Endothelial cell of umbilical vein (primary cell): ENCODE results near the gene AMN. TPM values are rescaled to one million over a fixed set of nuclear protein-coding genes. Genes with fewer than 3 reads are reported as not detected.

Experiments used
- Bru-seq: library from RNA; stranded (reverse); fragments of 400-500 nt; gene quantifications from one replicate; lab custom pipeline; 2021; lab: Mats Ljungman, UMichigan
- BruChase-seq, 2 experiments: library from RNA; stranded (reverse); fragments of 400-500 nt; gene quantifications; one replicate each; lab custom pipeline; 2021; lab: Mats Ljungman, UMichigan
- BruUV-seq: library from RNA; stranded (reverse); fragments of 400-500 nt; replicated peaks from 2 replicates; lab custom pipeline; 2021; lab: Mats Ljungman, UMichigan
- CTCF ChIA-PET: fragments of 300-600, 350-600 bp; sonication (Branson Sonifier 250); formaldehyde crosslinking; loops from one replicate; lab custom pipeline; 2021; ENCODE audit warnings: antibody characterized with exemption, inconsistent platforms; lab: Charles Lee
- POLR2A ChIA-PET: fragments of 300-600, 350-600 bp; sonication (Branson Sonifier 250); formaldehyde crosslinking; loops from one replicate; lab custom pipeline; 2021; ENCODE audit warnings: antibody characterized with exemption, inconsistent platforms; lab: Charles Lee
- DNase-seq: peaks from one replicate; pipeline ENCODE4 v3.0.0-alpha.2; 2011; ENCODE audit warnings: low read depth, low spot score
- FAIRE-seq: peaks from 2 replicates; lab custom pipeline; 2011; peaks lifted over from hg19 to GRCh38; lab: Jason Lieb, UNC
- H2AFZ ChIP-seq: 2 replicates; pipeline ENCODE4 v1.6.0; 2012; ENCODE audit warnings: low read depth, low read length, control low read depth, inconsistent platforms
- H3K27ac ChIP-seq: 2 replicates; pipeline ENCODE4 v1.5.1; 2011; ENCODE audit warnings: low read depth, mild to moderate bottlenecking, control low read depth, low read length, moderate library complexity; ENCODE audit not compliant: insufficient read depth
- H3K27me3 ChIP-seq, 2 experiments: 2 replicates each; pipeline versions ENCODE4 v1.6.0 to v1.6.1; 2011; ENCODE audit warnings: low read length in 2 of 2, mixed read lengths in 1 of 2; ENCODE audit not compliant: control insufficient read depth in 2 of 2, insufficient read depth in 2 of 2
- H3K36me3 ChIP-seq, 2 experiments: 2 replicates in 1 of 2; 3 replicates in 1 of 2; pipeline ENCODE4 v1.5.1; 2011; ENCODE audit warnings: low read length in 2 of 2, mild to moderate bottlenecking in 1 of 2, moderate library complexity in 1 of 2; ENCODE audit not compliant: control insufficient read depth in 2 of 2, insufficient read depth in 2 of 2; ENCODE audit errors: extremely low read depth in 1 of 2
- H3K4me1 ChIP-seq: 3 replicates; pipeline ENCODE4 v1.5.1; 2011; ENCODE audit warnings: mild to moderate bottlenecking, low read length; ENCODE audit not compliant: control insufficient read depth, insufficient read depth; ENCODE audit errors: extremely low read depth
- H3K4me2 ChIP-seq: 2 replicates; pipeline ENCODE4 v1.6.1; 2011; ENCODE audit warnings: low read length, control low read depth, mixed read lengths; ENCODE audit not compliant: insufficient read depth
- H3K4me3 ChIP-seq, 3 experiments: fragments of 200-600 bp in 1 of 3; sonication (generic), shearing (Covaris generic) in 1 of 3; replicated peaks in 1 of 3; 2 replicates each; pipeline ENCODE4 v1.5.1; 2011 to 2016; ENCODE audit warnings: control low read depth in 3 of 3, low read length in 3 of 3, mild to moderate bottlenecking in 2 of 3, inconsistent platforms in 1 of 3, low read depth in 1 of 3, moderate library complexity in 1 of 3; ENCODE audit not compliant: insufficient read depth in 1 of 3
- H3K79me2 ChIP-seq: 2 replicates; pipeline ENCODE4 v1.6.0; 2012; ENCODE audit warnings: low read length, inconsistent platforms; ENCODE audit not compliant: control insufficient read depth, insufficient read depth
- H3K9ac ChIP-seq: replicated peaks from 2 replicates; pipeline ENCODE3; 2011; ENCODE audit warnings: low read length, control low read depth; ENCODE audit not compliant: insufficient read depth; ENCODE audit errors: extremely low read depth
- H3K9me1 ChIP-seq: replicated peaks from 3 replicates; pipeline ENCODE4 v1.6.0; 2011; ENCODE audit warnings: mild to moderate bottlenecking, low read length; ENCODE audit not compliant: control insufficient read depth, insufficient read depth; ENCODE audit errors: extremely low read depth
- H3K9me3 ChIP-seq: replicated peaks from 2 replicates; pipeline ENCODE4 v1.5.1; 2012; ENCODE audit warnings: low read length, inconsistent platforms; ENCODE audit not compliant: control insufficient read depth, insufficient read depth
- H4K20me1 ChIP-seq: replicated peaks from 2 replicates; pipeline ENCODE3; 2011; ENCODE audit warnings: mild to moderate bottlenecking, low read length; ENCODE audit not compliant: control insufficient read depth, insufficient read depth; ENCODE audit errors: extremely low read depth
- EZH2 ChIP-seq: IDR thresholded peaks from 2 replicates; pipeline ENCODE4 v1.6.1; 2012; ENCODE audit warnings: borderline replicate concordance, low read depth, mild to moderate bottlenecking, moderate library complexity, low read length, inconsistent platforms; ENCODE audit not compliant: severe bottlenecking
- FOS ChIP-seq: IDR thresholded peaks from 2 replicates; pipeline ENCODE4 v1.6.1; 2011; ENCODE audit warnings: mild to moderate bottlenecking, low read length, moderate library complexity, borderline replicate concordance; ENCODE audit not compliant: insufficient read depth
- GATA2 ChIP-seq: IDR thresholded peaks from 2 replicates; pipeline ENCODE4 v1.7.0; 2011; ENCODE audit warnings: low read depth, mild to moderate bottlenecking, moderate library complexity, mixed read lengths, low read length; ENCODE audit not compliant: insufficient read length, insufficient read depth
- JUN ChIP-seq: IDR thresholded peaks from 2 replicates; pipeline ENCODE4 v1.6.1; 2011; ENCODE audit warnings: borderline replicate concordance, low read depth; ENCODE audit not compliant: insufficient read length, insufficient read depth
- MYC ChIP-seq: IDR thresholded peaks from one replicate; pipeline ENCODE4 v1.6.1; 2011; ENCODE audit warnings: mild to moderate bottlenecking, low read depth, low read length
- POLR2A ChIP-seq: IDR thresholded peaks from 2 replicates; pipeline ENCODE4 v1.6.1; 2012; ENCODE audit warnings: low read depth, mild to moderate bottlenecking, control low read depth, low read length
- POLR2AphosphoS5 ChIP-seq: IDR thresholded peaks from 2 replicates; pipeline ENCODE4 v1.6.1; 2012; ENCODE audit warnings: low read depth, mild to moderate bottlenecking, control low read depth, low read length, moderate library complexity; ENCODE audit not compliant: insufficient read depth
- dilution Hi-C: fragments of 300-500 bp; cut with MboI; formaldehyde crosslinking; loops from one replicate; pipeline ENCODE4 v1.15.0; 2019; ENCODE audit warnings: low sequenced_read_pairs; ENCODE audit not compliant: extremely low pct_ligation_motif_present
- intact Hi-C: fragments of 100-400 bp; cut with micrococcal nuclease; formaldehyde crosslinking; loops from one replicate; pipeline ENCODE4 v1.10.0; 2022
- long read RNA-seq: library from polyadenylated mRNA; stranded (forward); transcript quantifications from one replicate; pipeline ENCODE4 v2.0.0, GENCODE V29; 2021
- polyA minus RNA-seq, 3 experiments: library from RNA; depleted of rRNA, polyadenylated mRNA; stranded (reverse); fragments of >200 nt; gene quantifications; 1 replicate in 1 of 3; 2 replicates in 2 of 3; pipeline ENCODE4 v1.2.3, GENCODE V29; 2011
- polyA plus RNA-seq, 4 experiments: library from polyadenylated mRNA; depleted of rRNA in 3 of 4; stranded (reverse) in 3 of 4; unstranded in 1 of 4; fragments of >200 nt; gene quantifications; 2 replicates each; pipeline versions ENCODE4 v1.2.1 to v1.2.3, GENCODE V29; 2011 to 2012; ENCODE audit warnings: missing spikeins in 1 of 4
- total RNA-seq: library from RNA; stranded (reverse); gene quantifications from 2 replicates; pipeline ENCODE4 v1.2.3, GENCODE V29; 2021
- TF ChIP-seq, protein P1 (sequence below): IDR thresholded peaks from 2 replicates; pipeline ENCODE4 v1.6.1; 2011; ENCODE audit not compliant: insufficient read depth, insufficient read length
- TF ChIP-seq, protein P2 (sequence below), 2 donors: IDR thresholded peaks; 1 replicate in 1 of 2; 2 replicates in 1 of 2; pipeline ENCODE4 v1.5.1; 2011; ENCODE audit warnings: low read length in 2 of 2, mild to moderate bottlenecking in 2 of 2, moderate library complexity in 2 of 2, control low read depth in 1 of 2, inconsistent platforms in 1 of 2, low read depth in 1 of 2; ENCODE audit not compliant: insufficient read depth in 1 of 2; ENCODE audit errors: extremely low read depth in 1 of 2

The AMN gene
- not detected in 2 replicates for total RNA-seq
- 0.03 and 0.05 TPM in 2 replicates for polyA plus RNA-seq
- polyA plus RNA-seq (2011; cell fraction: cytosol; rRNA removed) = not detected in 2 replicates
- polyA plus RNA-seq (2011; cell fraction: nucleus; rRNA removed) = 0.13 and 0.25 TPM in 2 replicates
- not detected in 2 replicates for polyA plus RNA-seq (2012)
- polyA minus RNA-seq = not detected in 2 replicates
- not detected for polyA minus RNA-seq (2011; cell fraction: cytosol; rRNA and poly(A)+ RNA removed)
- polyA minus RNA-seq (2011; cell fraction: nucleus; rRNA and poly(A)+ RNA removed) = 0.19 TPM in 1 of 2 replicates, not detected in the other
- percentile 1 among the genes with signal in this experiment for Bru-seq, nascent RNA
- BruChase-seq, experiment 1, labeled RNA remaining after a 6-hour chase = percentile 13 among the genes with signal in this experiment
- not detected for BruChase-seq, experiment 2, labeled RNA remaining after a 2-hour chase
- long read RNA-seq, partial matches to known transcripts = 1 of 1 reads
- long read RNA-seq, other reads (novel, unspliced or antisense) = 0 of 1 reads

DNA sequence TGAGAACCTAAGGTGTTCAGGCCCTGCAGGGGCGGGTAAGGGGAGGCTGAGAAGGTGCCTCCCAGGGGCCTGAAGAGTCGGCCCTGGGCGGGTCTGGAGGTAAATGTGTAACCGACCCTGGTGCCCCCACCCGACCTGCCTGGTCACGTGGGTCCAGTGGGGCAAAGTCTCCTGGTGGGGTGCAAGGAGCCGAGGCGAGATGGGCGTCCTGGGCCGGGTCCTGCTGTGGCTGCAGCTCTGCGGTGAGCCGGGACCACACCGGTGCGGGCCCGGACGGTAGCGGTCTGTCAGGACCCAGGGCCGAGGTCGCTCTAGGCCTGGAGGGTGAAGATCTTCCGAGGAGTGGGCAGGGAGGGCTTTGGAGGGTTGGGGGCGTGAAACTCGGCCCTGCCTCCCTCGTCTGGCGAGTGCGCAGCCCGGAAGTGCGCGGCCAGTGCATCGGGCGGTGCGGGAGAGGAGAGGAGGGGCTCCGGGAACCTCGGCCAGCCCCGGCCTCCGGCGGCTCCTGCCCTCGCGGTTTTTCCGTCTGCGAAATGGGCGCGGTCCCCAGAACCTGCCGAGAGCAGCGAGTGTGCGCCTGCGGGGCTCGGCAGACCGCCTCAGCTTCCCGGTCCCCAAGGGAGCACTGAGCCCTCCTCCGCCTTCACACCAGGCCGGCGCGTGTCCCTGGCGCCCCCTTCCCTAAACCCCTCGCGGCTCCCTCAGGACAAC, at the start of gene AMN:
Gene AMN, plus strand, starts transcription at position 174 of the 711 bp plus-strand sequence. Its CDS starts 26 bp downstream, at position 200.
- H3K9me1 ChIP-seq = no peaks in the 10 kb centered on the region
- H3K79me2 ChIP-seq = no peaks in the 10 kb centered on the region
- no peaks in the 10 kb centered on the region for H3K9me3 ChIP-seq
- DNase-seq = no peak
- no peak within 1 kb of the TSS for H3K4me2 ChIP-seq
- no TSS peak for BruUV-seq
- intact Hi-C loops (no loop called here), dilution Hi-C loops (no loop called here)
- no peaks in the 10 kb centered on the region for H3K36me3 ChIP-seq
- peaks cover 4% of the 10 kb centered on the region for H3K4me1 ChIP-seq
- peak within 1 kb of the TSS; percentile 42 for H2AFZ ChIP-seq
- CTCF ChIA-PET = interaction anchor here (1.1 to 2.6 kb wide), 2 partner anchors 148 to 228 kb away, joined by 4 to 9 read pairs; no protein-coding TSS in a partner anchor
- no peak within 1 kb of the TSS for H3K4me3 ChIP-seq
- no peak for TF ChIP-seq MYC
- TF ChIP-seq, protein P1, sequence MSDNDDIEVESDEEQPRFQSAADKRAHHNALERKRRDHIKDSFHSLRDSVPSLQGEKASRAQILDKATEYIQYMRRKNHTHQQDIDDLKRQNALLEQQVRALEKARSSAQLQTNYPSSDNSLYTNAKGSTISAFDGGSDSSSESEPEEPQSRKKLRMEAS = no peak
- TF ChIP-seq, protein P2, sequence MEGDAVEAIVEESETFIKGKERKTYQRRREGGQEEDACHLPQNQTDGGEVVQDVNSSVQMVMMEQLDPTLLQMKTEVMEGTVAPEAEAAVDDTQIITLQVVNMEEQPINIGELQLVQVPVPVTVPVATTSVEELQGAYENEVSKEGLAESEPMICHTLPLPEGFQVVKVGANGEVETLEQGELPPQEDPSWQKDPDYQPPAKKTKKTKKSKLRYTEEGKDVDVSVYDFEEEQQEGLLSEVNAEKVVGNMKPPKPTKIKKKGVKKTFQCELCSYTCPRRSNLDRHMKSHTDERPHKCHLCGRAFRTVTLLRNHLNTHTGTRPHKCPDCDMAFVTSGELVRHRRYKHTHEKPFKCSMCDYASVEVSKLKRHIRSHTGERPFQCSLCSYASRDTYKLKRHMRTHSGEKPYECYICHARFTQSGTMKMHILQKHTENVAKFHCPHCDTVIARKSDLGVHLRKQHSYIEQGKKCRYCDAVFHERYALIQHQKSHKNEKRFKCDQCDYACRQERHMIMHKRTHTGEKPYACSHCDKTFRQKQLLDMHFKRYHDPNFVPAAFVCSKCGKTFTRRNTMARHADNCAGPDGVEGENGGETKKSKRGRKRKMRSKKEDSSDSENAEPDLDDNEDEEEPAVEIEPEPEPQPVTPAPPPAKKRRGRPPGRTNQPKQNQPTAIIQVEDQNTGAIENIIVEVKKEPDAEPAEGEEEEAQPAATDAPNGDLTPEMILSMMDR (IDR thresholded peaks at IDR 0.05; ENCODE audit: extremely low read depth in 1 of 2, insufficient read depth in 1 of 2, low read depth in 1 of 2, low read length in 2 of 2) = no peak
- TF ChIP-seq POLR2AphosphoS5 = no peak
- TF ChIP-seq GATA2 = no peak
- TF ChIP-seq EZH2 = no peak
- no peak for TF ChIP-seq FOS
- no peak for TF ChIP-seq POLR2A
- no peak for TF ChIP-seq JUN
- H3K27ac ChIP-seq = no peak within 1 kb of the TSS
- no peak for FAIRE-seq
- H3K27me3 ChIP-seq = peaks cover 36 to 43% of the 10 kb centered on the region in 2 experiments
- POLR2A ChIA-PET = no interaction called here
- no peak within 1 kb of the TSS for H3K9ac ChIP-seq
- no peaks in the 10 kb centered on the region for H4K20me1 ChIP-seq
